Measurements from ENCODE around the gene GBE1.

The GBE1 gene

GRCh38 chr3:81696090-81696489 is 65.4 kb downstream of the GBE1 start:
- no peak for DNase-seq

GRCh38 chr3:81695302-81695701 is 66.1 kb downstream of the GBE1 start:
- DNase-seq, result no peak

- no peak for DNase-seq
Measured at GRCh38 chr3:81694662-81695061, 66.8 kb downstream of the GBE1 start.

- DNase-seq, result no peak
Measured at GRCh38 chr3:81692766-81693165, 68.7 kb downstream of the GBE1 start.

- DNase-seq, result no peak
Measured at GRCh38 chr3:81689617-81690016, 71.8 kb downstream of the GBE1 start.

- no peak for DNase-seq
Measured at GRCh38 chr3:81684751-81685395, 76.6 kb downstream of the GBE1 start.

- no peak for DNase-seq
Measured at GRCh38 chr3:81676706-81677456, 84.6 kb downstream of the GBE1 start.

- DNase-seq, result no peak
Measured at GRCh38 chr3:81674690-81675089, 86.8 kb downstream of the GBE1 start.

GRCh38 chr3:81668283-81668682 is 93.2 kb downstream of the GBE1 start:
- DNase-seq, result no peak

GRCh38 chr3:81666502-81667121 is 94.8 kb downstream of the GBE1 start:
- no peak for DNase-seq

- no peak for DNase-seq
Measured at GRCh38 chr3:81663114-81663513, 98.3 kb downstream of the GBE1 start.

- DNase-seq, result no peak
Measured at GRCh38 chr3:81660036-81660435, 101.4 kb downstream of the GBE1 start.

- DNase-seq, result peak; percentile 6
Measured at GRCh38 chr3:81658322-81658997, 103.0 kb downstream of the GBE1 start.

- DNase-seq, result peak; percentile 84
Measured at GRCh38 chr3:81651139-81651538, 110.3 kb downstream of the GBE1 start.

- peak; percentile 19 for DNase-seq
Measured at GRCh38 chr3:81650187-81650586, 111.3 kb downstream of the GBE1 start.

- DNase-seq, result no peak
Measured at GRCh38 chr3:81645248-81645647, 116.2 kb downstream of the GBE1 start.

GRCh38 chr3:81643721-81644120 is 117.7 kb downstream of the GBE1 start:
- peak; percentile 22 for DNase-seq

- DNase-seq, result no peak
Measured at GRCh38 chr3:81638480-81638879, 123.0 kb downstream of the GBE1 start.

GRCh38 chr3:81632659-81633058 is 128.8 kb downstream of the GBE1 start:
- no peak for DNase-seq

GRCh38 chr3:81624756-81625155 is 136.7 kb downstream of the GBE1 start:
- DNase-seq, result no peak

GRCh38 chr3:81622395-81622794 is 139.1 kb downstream of the GBE1 start:
- DNase-seq, result no peak

- DNase-seq, result no peak
Measured at GRCh38 chr3:81621277-81621676, 140.2 kb downstream of the GBE1 start.

- DNase-seq, result no peak
Measured at GRCh38 chr3:81620849-81621248, 140.6 kb downstream of the GBE1 start.

GRCh38 chr3:81612768-81613167 is 148.7 kb downstream of the GBE1 start:
- no peak for DNase-seq
